Inferior parietal cortex (tissue), 1 donor: Measurements from ENCODE around the gene MYH6.
"Not testable (repeated sequence)": the region's sequence is repeated elsewhere in the genome, so short reads cannot be mapped to it uniquely, and the experiment has no call there.

Experiments
- DNase-seq: peaks from one replicate; pipeline ENCODE4 v3.0.0-alpha.2; 2016; ENCODE audit errors: extremely low spot score

The MYH6 gene

DNA sequence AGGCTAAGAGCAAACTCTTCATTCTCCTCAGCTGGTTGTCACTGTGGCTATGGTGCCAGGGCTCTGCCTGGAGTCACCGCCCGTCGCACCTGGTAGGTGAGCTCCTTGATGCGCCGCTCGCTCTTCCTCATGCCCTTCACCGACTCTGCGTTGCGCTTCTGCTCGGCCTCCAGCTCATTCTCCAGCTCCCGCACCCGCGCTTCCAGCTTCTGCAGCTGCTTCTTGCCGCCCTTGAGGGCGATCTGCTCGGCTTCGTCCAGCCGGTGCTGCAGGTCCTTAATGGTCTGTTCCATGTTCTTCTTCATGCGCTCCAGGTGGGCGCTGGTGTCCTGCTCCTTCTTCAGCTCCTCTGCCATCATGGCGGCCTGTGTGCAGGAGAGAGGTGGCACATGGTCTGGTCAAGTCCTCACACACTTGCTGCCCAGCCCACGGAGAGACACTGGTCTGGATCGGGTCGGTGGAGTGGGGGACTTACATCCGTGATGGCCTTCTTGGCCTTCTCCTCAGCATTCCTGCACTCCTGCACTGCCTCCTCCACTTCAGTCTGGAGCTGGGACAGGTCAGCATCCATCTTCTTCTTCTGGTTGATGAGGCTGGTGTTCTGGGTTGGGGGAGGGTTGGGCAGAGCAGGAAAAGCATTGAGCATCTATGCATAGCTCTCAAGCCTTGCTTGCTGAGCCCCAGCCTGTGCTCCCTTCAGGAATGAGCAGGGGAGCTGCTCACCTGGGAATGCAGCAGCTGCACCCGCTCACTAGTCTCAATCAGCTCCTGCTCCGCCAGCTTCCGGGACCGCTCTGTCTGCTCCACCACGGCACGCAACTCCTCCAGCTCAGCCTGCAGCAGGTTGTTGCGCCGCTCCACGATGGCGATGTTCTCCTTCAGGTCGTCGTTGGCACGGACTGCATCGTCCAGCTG, 7.1 kb upstream of the MYH6 start:
- no peak for DNase-seq

DNA sequence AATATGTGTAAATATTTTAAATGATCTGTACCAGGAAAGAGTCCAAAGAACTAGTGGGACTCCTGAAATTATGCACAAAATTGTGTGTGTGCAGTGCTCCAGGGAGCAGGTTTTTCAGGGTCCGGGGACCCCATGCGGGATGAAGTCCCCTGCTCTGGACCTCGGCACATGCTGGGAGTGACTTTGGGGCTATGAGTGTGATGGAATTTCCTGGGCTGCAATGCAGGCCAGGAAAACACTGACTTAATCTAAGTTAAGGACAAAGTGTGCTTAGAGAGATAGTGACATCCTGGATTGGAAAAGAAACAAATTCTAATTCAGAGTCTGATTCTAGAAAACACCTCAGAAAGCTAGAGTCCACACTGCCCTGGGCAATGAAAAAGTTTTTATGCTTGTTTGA, 6.2 kb upstream of the MYH6 start:
- DNase-seq, result no peak

DNA sequence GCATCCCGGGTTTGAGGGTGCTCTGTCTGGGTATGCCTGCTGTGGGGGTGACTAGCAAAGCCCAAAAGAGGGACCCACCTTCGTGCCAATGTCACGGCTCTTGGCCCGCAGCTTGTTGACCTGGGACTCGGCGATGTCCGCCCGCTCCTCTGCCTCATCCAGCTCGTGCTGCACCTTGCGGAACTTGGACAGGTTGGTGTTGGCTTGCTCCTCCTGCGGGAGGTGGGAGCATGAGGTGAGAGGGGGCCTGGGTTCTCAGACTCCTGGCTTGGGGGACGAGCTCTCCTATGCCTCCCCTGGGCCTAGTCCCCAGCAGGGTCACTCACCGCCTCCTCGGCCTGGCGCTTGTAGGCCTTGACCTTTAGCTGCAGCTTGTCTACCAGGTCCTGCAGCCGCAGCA, 5.6 kb upstream of the MYH6 start:
- DNase-seq, result no peak

DNA sequence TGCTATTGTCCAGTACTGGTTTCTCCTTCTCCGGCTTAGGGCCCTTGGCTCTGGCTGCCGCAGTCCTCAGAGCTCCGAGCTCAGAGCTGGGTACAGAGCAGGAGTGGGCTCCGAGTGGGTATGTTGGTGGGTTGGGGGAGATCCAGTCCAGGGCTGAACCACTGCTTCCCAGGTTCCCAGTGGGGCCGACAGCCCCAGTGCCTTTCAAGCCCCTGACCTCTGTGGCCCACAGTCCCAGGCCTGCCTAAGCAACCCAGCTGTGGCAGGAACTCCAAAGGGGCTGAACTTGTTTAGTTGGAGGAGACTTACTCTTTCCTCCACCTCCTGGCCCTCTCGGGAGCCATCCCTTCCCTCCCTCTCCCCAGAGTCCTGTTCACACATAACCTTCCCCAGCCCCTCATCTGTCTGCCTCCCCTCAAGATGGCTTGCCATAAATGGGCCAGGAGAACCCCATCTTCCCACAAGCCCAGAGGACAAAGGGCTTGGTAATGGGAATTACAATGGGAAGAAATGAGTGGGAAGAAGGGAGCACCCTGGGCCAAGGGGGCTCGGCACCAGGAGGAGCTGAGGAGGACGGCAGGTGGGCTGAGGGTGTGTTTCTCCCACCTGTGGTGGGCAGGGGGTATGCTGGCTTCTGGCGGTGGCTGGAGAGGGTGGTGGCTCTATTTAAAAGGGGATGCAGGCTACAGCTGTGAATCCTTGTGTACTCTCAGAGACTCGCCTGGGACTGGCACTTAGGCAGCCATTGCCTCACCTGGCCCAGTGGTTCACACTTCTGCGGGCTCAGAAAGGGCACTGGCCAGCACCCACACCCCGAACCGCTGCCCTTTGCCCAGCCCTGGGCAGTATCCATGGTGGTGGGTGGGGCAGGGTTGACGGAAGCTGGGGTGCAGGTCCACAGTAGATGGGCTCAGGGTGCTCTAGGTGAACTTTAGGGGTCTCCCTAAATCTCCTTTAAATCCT, 3.8 kb upstream of the MYH6 start:
- no peak for DNase-seq

DNA sequence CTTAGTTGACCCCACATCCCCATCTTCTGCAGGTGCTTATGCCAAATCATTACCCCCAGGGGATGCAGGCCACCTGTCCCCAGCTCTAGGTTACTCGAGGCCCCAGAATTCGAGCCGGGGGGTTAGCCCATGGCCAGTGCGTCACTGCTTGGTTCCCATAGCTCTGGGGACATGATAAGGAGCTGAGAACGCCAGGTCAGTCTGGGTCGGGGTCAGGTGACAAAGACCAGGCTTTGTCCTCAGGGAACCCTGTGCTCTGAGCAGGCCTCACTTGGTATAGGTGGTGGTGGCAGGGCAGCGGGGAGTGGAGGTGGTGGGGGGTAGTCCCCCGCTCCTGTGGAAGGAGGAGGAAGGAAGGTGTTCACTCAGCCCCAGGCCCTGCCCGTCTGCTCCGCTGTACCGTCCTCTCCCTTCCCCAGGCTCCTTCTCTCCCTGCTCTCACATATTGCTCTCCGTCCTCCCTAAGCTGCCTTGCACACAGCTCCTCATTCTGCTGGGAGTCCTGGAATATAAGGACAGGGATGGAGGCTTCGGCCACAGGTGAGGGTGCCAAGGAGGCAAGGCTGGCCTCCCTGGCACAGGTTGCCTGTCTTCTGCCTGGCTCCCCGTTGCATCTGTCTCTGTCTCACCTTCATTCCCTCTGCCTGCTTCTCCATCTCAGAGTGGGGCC, 2.0 kb upstream of the MYH6 start:
- DNase-seq, result no peak

DNA sequence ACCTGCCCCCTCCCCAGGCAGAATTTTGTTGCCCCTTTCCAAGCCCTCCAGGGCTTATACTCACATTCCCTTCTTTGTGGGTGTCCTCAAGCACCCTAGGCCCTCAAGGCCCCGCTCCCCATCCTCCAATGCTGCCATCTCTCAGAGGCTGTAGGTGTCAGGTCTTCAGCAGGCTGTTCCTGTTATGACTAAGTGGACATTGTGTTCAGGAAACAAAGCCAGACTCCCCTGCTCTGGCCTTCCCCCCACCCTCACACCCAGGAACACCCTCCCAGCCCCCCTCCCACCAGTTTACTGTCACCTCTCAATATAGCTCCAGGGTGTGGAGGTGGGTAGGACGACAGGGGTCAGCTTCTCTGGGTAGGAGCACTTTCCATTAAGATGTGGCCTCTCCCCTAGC, 1.4 kb upstream of the MYH6 start:
- no peak for DNase-seq

DNA sequence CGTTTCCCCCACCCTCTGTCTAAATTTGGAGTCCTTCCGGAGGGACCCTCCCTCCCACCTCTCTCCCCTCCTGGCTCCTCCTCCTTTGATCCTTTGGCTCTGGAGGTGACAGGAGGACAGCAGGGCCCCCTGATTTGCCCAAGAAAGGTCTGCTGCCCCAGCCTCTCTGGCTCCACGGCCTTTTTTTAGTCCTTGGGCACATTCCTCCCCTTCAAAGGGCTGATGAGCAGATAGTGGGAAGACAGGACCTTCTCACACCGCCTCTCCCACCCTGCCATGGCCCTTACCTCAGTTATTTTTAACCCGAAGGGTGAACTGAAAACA, 196 bp upstream of the MYH6 start:
- no peak for DNase-seq

DNA sequence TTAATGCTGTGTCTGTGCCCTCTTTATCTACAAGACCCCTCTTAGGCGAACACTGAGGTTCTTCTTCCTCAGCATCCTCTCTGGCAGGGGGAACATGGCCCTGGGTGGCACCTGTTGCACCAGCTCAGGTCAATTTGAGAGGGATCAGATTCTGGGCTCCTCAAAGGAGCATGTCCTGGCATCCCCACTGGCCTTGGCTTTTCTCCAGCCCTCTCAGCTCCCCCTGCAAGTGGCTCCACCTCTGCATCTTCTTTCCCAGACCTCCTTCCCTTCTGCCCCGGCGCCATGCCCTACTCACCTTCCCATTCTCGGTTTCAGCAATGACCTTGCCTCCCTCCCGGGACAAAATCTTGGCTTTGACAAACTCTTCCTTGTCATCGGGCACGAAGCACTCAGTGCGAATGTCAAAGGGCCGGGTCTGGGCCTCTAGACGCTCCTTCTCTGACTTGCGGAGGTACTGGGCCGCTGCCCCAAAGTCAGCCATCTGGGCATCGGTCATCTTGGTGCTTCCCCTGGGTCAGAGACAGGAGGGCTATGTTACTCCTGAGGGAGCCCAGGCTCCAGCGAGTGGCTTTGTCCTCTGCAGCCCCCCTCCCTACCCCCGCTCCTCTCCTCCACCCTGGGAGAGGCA, 1.2 kb downstream of the MYH6 start:
- DNase-seq, result no peak

DNA sequence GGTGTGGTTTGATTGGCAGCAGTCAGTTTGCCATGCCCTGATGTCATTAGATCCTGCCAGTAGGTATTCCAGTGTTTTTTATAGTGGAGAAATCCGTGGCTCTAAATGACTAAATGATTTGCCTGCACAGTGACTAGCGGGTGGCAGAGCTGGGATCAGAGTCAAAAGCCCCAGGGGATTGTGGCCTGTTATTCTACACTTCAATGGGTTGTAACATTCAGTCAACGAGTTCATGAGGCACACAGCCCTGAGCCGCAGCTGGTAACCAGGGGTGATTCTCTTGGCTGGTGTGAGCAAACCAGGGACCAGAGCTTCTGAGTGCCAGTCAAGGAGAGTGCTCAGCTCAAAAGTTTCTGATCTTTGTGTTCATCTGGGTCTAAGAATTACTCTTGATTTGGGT, 1.8 kb downstream of the MYH6 start:
- no peak for DNase-seq

DNA sequence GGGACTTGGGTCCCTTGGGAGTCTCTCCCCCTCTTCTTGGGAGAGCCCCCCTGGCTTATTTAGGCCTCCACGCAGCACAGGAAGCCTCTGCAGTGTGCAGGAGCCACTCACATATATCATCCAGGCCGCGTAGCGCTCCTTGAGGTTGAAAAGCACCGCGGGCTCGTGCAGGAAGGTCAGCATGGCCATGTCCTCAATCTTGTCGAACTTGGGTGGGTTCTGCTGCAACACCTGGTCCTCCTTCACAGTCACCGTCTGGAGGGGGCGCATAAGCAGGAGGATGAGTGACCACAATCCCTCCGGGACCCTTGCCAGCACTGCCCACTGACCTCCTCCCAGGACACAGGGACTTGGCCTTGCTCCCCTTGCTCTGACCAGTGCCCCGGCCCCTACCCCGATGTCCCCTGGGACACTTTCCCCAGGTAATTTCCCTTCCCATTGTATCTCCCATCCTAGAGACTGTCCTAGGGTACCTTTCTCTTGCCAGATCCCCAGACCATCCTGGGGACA, 2.5 kb downstream of the MYH6 start:
- no peak for DNase-seq

DNA sequence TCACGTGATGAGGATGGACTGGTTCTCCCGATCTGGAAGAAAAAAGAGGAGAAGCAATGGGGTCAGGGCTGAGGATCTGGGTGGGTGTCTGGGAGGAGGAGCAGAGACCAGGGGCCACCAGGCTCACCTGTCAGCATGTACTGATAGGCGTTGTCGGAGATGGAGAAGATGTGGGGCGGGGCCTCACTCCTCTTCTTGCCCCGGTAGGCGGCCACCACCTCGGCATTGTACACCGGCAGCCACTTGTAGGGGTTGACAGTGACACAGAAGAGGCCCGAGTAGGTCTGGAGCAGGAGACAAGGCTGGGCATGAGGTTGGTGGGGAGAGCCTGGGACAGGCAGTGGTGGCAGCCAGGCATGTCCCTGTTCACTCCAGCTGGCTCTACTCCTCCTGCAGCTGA, 3.0 kb downstream of the MYH6 start:
- no peak for DNase-seq

DNA sequence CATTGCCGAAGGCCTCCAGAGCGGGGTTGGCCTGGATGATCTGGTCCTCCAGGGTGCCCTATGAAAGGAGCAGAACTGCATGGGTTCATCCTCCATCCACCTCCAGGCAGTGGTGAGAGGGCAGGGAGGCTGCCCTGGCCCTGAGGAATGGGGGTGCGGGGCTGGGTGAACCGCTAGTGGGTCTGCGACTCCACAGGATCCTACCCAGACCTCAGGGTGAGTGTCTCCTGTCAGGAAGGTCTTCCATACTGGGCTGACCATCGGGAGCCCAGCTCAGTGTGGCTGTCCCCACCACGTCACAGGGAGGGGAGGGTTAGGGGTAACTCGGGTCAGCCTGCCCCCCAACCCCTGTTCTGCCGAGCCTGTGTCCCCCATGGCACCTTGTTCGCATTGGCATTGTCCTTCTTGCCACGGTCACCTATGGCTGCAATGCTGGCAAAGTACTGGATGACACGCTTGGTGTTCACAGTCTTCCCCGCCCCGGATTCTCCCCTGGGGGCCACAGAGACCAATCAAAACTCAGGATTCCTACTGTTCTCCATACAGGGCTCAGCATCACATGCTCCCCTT, 3.7 kb downstream of the MYH6 start:
- no peak for DNase-seq

DNA sequence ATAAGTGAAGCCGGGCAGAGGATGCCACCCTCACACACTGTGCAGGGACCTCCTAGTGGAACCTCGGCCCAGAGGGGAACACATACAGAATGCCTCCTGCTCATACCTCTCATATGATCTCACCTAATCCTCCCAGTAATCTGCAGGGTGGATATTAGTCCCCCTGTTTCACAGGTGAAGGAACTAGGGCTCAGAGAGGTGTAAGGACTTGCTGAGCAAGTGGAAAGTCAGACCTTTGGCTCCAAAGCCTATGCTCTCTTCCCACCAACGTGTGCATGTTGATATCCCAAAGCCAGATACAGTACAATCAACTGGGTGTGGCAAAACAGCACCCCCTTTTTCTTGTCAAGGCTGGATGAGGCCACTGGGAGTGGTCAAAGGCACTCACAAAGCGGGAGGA, 4.2 kb downstream of the MYH6 start:
- no peak for DNase-seq

DNA sequence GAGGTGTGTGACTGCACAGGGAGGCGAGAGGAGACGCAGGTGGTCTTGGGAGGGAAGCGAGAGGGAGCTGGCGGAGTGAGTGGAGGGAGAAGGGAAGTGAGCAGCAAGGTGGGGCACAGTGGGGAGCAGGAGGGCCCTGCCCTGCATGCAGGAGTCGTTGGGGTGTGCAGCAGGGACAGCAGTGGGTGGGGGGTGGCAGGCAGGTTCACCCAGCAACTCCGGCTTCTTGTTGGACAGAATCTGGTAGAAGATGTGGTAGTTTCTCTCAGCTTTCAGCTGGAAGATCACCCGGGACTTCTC, 5.0 kb downstream of the MYH6 start:
- DNase-seq, result no peak

DNA sequence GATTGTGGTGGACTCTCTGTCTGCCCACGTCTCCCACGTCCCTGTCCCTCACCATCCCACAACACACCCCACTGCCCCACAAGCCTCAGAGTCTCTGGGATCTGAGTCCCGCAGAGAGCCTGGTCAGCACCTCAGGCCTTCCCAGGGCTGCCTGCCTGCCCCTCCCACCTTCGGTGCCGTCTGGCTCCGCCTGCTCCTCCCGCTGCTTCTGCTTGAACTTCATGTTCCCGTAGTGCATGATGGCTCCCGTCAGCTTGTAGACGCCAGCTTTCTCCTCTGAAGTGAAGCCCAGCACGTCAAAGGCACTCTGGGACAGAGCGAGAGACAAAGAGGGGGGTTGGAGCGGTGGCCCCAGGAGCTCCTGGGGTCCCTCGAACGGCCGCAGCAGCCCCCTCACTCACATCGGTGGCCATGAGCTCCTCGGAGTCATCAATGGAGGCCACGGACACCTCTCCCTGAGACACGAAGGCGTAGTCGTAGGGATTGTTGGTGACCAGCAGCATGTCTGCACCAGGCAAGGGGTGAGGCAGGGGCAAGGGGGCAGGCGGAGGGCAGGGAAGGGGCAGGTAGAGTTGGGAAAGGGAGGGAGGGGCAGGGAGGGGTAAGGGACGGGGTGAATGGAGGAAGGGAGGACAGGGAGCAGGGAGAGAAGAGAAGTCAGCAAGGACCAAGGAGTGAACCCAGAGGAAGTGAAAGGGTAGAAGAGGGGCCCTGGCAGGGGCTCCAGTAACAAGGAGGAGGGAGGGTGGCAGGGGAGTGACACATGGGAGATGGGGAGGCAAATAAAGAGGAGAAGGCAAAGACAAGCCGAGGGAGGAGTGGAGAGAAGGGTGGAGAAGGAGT, 5.6 kb downstream of the MYH6 start:
- no peak for DNase-seq

DNA sequence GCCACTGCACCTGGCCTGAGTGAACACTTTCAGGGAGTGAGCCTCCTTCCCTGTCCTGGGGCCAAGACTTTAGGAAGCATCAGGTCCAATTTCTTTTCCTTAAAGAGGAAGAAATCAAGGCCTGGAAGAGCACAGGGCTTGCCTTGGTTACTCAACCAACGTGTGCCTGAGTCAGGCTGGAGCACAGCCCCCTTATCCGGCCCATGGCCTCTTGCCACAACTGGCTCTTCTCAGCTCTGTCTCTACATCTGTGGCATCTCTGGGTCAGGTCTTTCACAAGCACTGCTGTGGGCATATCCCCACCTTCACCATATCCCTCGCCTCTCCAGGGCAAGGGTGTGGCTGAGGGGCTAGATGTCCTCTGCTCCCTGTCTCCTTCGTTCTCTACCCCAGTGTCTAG, 6.8 kb downstream of the MYH6 start:
- DNase-seq, result no peak

DNA sequence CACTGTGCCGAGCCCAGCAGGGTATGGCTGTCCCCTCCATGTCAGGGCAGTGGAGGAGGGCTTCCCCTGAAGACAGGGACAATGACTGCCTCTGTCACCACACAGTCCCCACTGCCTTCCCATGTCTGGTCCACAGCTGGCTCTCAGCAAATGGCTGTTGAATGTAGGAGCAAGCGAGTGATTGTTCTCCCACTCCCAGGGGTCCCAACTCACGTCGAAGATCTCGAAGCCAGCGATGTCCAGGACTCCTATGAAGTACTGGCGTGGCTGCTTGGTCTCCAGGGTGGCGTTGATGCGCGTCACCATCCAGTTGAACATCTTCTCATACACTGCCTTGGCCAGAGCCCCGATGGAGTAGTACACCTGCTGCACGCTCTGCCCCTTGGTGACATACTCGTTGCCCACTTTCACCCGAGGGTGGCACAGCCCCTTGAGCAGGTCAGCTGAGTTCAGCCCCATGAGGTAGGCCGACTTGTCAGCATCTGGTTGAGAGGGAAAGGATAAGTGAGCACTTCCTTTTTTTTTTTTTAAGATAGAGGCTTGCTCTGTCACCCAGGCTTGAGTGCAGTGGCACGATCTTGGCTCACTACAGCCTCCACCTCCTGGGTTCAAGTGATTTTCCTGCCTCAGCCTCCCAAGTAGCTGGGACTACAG, 7.5 kb downstream of the MYH6 start:
- DNase-seq, result not testable (repeated sequence)

DNA sequence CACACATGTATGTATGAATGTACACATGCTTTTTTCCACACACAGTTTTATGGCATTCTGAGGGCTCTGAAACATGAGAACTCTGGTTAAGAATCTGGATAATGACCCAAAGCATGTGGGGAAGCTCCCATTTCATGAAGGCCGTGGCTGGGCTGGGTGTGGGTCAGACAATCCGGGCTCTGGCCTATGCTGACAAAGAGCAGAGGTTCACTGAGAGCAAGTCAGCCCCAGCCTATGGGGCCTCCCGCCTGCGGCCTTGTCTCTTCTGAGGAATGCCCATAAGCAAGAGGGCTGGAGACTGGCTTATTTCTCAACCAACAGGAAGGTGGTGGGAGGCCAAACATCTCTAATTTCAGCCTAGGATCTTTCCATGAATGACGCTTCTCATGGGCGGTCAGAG, 8.5 kb downstream of the MYH6 start:
- DNase-seq, result no peak

DNA sequence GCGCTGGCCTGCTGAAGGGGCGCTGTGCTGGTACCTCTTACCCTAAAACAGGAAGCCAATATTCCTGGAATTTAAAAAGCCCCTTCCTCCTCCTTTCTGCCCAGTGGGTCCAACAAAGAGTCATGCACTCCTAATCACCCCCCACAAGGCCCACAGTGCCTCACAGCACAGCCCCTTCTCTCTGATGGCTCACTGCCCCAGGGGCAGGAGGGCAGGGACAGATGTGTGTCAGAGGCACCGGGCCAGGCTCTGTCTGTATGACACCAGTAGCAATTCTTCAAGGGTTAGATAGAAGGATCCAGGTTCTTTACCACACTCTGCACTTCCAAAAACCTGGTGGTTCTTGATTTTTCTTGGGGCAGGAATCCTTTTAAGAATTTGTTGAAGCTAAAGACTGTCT, 8.9 kb downstream of the MYH6 start:
- no peak for DNase-seq

DNA sequence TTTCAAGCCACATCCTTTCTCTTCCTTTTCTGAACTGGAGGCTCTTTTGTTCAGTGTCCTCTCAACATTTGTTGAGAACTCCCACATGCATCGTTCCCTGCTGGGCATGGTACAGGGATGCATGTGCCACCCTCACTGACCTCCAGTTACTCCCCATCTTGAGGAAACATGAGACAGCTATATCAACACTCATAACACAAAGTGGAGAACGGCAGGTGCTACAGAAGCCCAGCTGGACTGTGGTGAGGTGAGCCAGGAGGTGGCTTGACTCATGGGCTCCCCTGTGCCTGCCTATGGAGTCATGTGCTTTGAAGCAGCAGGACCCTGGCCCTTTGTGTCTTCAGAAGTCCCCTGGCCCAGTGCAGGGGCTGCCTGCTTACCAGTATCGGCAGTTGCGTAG, 9.7 kb downstream of the MYH6 start:
- no peak for DNase-seq
